T-helper 2 cell treated with Interferon-gamma antibody and Interleukin-4, amounts not matched to agents 5 μg/mL and 100 μg/mL, for 36 hours (primary cell): Measurements from ENCODE around the gene DDX50.
"Not testable (repeated sequence)": the region's sequence is repeated elsewhere in the genome, so short reads cannot be mapped to it uniquely, and the experiment has no call there.

Source experiments
- DNase-seq: peaks from one replicate; pipeline ENCODE4 v3.0.0; 2021; ENCODE audit warnings: low spot score
- H3K27ac Mint-ChIP-seq: one replicate; pipeline ENCODE4 v1.8.0; 2021; ENCODE audit warnings: mild to moderate bottlenecking, mixed read lengths
- H3K27me3 Mint-ChIP-seq: one replicate; pipeline ENCODE4 v1.8.0; 2021; ENCODE audit warnings: low read depth, mixed read lengths
- H3K36me3 Mint-ChIP-seq: one replicate; pipeline ENCODE4 v1.8.0; 2021; ENCODE audit warnings: low read depth, mixed read lengths
- H3K4me1 Mint-ChIP-seq: one replicate; pipeline ENCODE4 v1.8.0; 2021; ENCODE audit warnings: low read depth, mixed read lengths
- H3K4me3 Mint-ChIP-seq: one replicate; pipeline ENCODE4 v1.8.0; 2022; ENCODE audit warnings: mild to moderate bottlenecking, moderate library complexity, mixed read lengths
- H3K9me3 Mint-ChIP-seq: one replicate; pipeline ENCODE4 v1.8.0; 2021; ENCODE audit warnings: mixed read lengths

DDX50 gene

DNA sequence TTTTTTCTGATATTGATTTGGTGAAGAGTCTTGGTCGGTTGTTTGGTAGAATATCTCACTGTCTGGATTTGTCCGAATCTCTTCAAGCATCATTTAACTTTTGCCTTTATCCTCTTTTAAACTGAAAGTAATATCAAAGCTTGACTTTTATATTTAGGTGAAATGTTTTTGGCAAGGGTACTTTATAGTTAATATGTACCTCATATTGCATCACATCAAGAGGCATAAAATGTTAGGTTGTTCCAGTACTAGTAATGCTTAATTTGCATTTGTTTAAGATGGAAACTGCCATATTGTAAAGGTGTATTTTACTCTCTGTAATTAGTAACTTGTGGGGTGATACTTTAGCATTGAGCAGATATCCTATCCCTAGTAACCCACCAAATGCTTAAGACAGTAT, 37.8 kb downstream of the DDX50 start:
- Mint-ChIP-seq H3K9me3 (no peaks in the 10 kb centered on the region), H3K4me1 (peaks cover 12% of the 10 kb centered on the region), H3K27me3 (no peaks in the 10 kb centered on the region), H3K4me3 (no peak overlapping the region), H3K27ac (no peak overlapping the region), H3K36me3 (peaks cover 34% of the 10 kb centered on the region)
- no peak for DNase-seq

DNA sequence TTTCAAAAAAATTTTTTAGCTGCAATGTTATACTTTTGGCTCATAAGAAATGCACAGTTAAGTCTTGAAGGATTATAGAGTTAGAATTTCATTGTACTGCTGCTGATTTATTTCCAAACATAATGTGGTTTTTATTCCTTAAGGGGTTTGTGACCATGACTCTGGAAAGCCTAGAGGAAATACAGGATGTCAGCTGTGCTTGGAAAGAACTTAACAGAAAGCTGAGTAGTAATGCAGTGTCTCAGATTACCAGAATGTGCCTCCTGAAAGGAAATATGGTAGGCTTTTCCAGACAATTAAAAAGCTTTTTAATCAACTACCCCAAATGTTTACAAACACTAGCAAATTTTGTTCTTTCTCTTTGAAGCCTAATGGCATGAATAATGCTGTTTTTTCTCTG, 39.8 kb downstream of the DDX50 start:
- not testable (repeated sequence) for H3K4me3 Mint-ChIP-seq, H3K9me3 Mint-ChIP-seq, DNase-seq, H3K27me3 Mint-ChIP-seq, H3K4me1 Mint-ChIP-seq, H3K27ac Mint-ChIP-seq
- H3K36me3 Mint-ChIP-seq = peaks cover 32% of the 10 kb centered on the region

DNA sequence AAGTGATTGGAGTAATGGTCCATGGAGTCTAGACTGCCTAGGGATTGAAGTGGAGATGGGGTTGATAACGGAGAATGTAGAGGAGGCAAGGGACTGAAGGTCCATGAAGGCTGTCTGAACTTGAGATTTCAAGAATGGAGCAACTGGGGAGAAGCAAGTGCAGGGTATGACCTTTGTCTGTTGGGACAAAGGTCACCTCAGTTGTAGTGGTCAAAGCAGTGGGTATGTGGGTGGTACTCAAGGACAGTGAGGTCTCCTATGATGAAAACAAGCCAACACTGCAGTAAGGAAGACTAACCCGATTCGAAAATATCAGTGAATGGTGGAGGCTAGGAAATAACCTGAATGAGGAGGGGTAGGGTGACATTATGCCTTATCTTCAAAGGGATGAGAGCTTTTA, 49.5 kb downstream of the DDX50 start:
- Mint-ChIP-seq H3K4me3 (no peak overlapping the region), H3K36me3 (peaks cover 25% of the 10 kb centered on the region), H3K27me3 (no peaks in the 10 kb centered on the region), H3K4me1 (no peaks in the 10 kb centered on the region), H3K27ac (no peak overlapping the region), H3K9me3 (no peaks in the 10 kb centered on the region)
- no peak for DNase-seq

DNA sequence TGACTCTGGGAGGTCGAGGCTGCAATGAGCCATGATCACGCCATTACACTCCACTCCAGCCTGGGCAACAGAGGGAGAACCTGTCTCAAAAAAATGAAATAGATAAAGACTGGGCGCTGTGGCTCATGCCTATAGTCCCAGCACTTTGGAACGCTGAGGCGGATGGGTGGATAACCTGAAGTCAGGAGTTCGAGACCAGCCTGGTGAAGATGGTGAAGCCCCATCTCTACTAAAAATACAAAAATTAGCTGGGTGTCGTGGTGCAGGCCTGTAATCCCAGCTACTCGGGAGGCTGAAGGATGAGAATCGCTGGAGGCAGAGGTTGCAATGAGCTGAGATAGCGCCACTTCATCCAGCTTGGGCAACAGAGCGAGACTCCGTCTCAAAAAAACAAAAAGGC, 53.8 kb downstream of the DDX50 start:
- peak overlapping the region; percentile 65 for H3K4me3 Mint-ChIP-seq
- peaks cover 29% of the 10 kb centered on the region for H3K36me3 Mint-ChIP-seq
- H3K27me3 Mint-ChIP-seq = no peaks in the 10 kb centered on the region
- H3K9me3 Mint-ChIP-seq = no peaks in the 10 kb centered on the region
- no peak for DNase-seq
- H3K4me1 Mint-ChIP-seq = peaks cover 18% of the 10 kb centered on the region
- peak overlapping the region; percentile 72 for H3K27ac Mint-ChIP-seq

DNA sequence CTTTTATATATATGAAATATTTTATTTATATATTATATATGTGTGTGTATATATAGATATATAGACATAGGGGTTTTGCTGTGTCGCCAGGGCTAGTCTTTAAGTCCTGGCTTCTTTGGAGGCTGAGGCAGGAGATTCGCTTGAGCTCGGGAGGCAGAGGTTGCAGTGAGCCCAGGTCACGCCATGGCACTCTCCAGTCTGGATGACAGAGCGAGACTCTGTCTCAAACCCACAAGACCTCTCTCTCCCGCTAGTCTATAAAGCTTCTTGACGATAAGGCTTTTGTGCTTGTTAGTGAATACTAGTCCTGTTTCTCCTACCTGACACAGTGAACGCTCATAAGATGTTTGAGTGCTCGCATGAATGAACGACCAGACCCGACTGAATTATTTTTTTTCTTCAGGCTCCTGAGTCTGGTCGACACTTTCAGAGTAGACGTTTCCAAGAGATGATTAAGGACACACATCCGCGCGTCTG, 54.3 kb downstream of the DDX50 start:
- Mint-ChIP-seq H3K36me3 (peaks cover 31% of the 10 kb centered on the region), H3K4me3 (peak overlapping the region; percentile 96), H3K9me3 (no peaks in the 10 kb centered on the region), H3K4me1 (peaks cover 21% of the 10 kb centered on the region), H3K27ac (peak overlapping the region; percentile 99), H3K27me3 (no peaks in the 10 kb centered on the region)
- DNase-seq = no peak

DNA sequence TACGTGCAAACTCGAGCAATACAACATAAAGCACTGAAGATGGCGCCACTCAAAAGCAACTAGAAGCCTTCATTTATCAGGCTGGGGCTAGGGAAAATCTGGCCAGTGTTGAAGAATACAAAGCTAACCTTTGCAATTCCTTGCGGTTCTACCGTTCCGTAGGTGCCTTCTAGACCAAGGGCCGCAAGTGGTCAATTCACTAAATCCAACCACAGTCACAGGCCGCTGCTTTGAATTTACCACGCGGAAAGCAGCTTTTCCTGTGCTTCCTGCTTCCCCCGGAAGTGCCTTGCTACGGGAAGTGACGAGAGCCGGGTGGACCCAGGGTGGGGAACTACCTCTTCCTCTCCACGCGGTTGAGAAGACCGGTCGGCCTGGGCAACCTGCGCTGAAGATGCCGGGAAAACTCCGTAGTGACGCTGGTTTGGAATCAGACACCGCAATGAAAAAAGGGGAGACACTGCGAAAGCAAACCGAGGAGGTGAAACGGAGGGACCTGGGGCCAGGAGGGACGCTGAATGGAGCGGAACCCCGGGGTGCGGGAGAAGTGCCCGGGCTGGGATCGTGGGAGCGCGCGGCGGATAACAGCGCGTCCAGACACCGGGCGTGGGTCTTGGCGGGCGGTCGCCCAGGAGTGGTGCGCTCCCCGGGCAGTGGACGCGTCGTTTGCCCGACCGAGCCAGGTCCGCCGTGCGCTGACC, 54.9 kb downstream of the DDX50 start, which contains the start of gene DDX21:
TSS of gene DDX21 (plus strand) at position 339 of the 701 bp plus-strand sequence. CDS start at position 395, 56 bp downstream.
- peak within 1 kb of the TSS; percentile 96 for H3K4me3 Mint-ChIP-seq
- DNase-seq = peak; percentile 88
- H3K27ac Mint-ChIP-seq = peak within 1 kb of the TSS; percentile 99
- H3K36me3 Mint-ChIP-seq = peaks cover 35% of the 10 kb centered on the region
- no peaks in the 10 kb centered on the region for H3K27me3 Mint-ChIP-seq
- peaks cover 21% of the 10 kb centered on the region for H3K4me1 Mint-ChIP-seq
- no peaks in the 10 kb centered on the region for H3K9me3 Mint-ChIP-seq

DNA sequence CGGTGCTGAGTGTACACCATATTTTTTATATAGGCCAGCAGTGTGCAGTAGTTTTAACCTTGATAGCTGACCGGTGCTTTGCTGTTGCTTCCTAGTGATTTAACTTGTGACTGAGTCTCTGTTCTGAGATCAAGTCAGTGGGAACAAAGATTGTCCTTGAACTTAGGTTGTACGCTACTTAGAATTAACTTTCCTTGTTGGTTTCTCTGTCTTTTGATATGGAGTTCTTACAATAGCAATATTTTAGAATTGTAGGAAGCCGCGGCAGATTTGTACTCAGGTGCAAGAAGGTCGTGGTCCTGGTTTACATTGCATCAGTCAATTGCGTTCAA, 56.1 kb downstream of the DDX50 start:
- Mint-ChIP-seq H3K9me3 (no peaks in the 10 kb centered on the region), H3K36me3 (peaks cover 44% of the 10 kb centered on the region), H3K4me3 (peak overlapping the region; percentile 96), H3K4me1 (peaks cover 27% of the 10 kb centered on the region), H3K27ac (peak overlapping the region; percentile 99), H3K27me3 (no peaks in the 10 kb centered on the region)
- DNase-seq = no peak

DNA sequence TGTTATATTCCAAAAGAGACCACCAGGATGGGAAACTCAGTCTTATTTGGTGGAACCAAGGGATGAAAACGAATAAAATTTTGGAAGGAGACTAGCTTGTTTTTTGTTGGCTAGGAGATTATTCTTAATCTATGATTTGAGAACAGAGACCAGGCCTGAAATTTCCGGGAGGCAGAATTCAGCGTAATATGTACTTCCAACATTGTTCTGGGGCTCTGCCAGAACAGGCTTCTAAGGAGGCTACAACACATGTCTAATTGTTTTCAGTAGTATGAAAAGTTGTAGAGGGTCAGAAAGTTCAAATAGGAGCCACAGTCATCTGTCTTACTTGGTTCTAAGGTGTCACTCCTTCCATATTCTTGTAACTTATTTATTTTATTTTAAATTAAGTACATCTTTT, 56.5 kb downstream of the DDX50 start:
- no peaks in the 10 kb centered on the region for H3K9me3 Mint-ChIP-seq
- no peak for DNase-seq
- peak overlapping the region; percentile 96 for H3K4me3 Mint-ChIP-seq
- H3K36me3 Mint-ChIP-seq = peaks cover 46% of the 10 kb centered on the region
- no peaks in the 10 kb centered on the region for H3K27me3 Mint-ChIP-seq
- H3K27ac Mint-ChIP-seq = peak overlapping the region; percentile 99
- H3K4me1 Mint-ChIP-seq = peaks cover 27% of the 10 kb centered on the region

DNA sequence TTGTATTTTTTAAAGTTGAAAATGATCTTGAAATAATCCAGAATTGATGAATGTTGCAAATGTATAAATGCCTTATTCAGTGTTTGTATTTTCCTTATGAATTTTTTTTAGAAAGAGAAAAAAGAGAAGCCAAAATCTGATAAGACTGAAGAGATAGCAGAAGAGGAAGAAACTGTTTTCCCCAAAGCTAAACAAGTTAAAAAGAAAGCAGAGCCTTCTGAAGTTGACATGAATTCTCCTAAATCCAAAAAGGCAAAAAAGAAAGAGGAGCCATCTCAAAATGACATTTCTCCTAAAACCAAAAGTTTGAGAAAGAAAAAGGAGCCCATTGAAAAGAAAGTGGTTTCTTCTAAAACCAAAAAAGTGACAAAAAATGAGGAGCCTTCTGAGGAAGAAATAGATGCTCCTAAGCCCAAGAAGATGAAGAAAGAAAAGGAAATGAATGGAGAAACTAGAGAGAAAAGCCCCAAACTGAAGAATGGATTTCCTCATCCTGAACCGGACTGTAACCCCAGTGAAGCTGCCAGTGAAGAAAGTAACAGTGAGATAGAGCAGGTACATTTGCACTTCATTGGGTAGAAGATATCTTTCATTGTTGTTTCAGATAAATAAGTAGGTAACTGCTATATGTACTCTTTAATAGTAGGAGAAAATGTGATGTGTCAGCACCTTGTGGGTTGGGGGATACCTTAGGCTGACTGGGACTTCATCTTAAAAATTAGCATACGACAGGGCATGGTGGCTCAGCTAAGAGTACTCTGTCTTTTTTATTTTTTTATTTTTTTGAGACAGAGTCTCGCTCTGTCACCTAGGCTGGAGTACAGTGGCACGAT, 58.8 kb downstream of the DDX50 start:
- DNase-seq = no peak
- Mint-ChIP-seq H3K4me3 (peak overlapping the region; percentile 3), H3K4me1 (peaks cover 27% of the 10 kb centered on the region), H3K9me3 (no peaks in the 10 kb centered on the region), H3K27ac (peak overlapping the region; percentile 49), H3K27me3 (no peaks in the 10 kb centered on the region), H3K36me3 (peaks cover 54% of the 10 kb centered on the region)

DNA sequence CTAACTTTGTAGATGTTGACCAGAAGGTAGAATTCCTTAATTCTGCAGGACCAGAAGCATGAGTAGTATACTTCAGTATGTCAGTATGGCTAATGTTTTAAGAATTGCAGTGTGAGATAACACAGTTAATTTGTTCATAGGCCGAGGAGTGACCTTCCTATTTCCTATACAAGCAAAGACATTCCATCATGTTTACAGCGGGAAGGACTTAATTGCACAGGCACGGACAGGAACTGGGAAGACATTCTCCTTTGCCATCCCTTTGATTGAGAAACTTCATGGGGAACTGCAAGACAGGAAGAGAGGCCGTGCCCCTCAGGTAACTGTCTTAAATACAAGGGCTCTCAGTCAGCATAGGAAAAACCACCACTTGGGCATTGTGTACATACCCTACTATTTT, 62.0 kb downstream of the DDX50 start:
- Mint-ChIP-seq H3K4me1 (peaks cover 19% of the 10 kb centered on the region), H3K9me3 (no peaks in the 10 kb centered on the region), H3K36me3 (peaks cover 62% of the 10 kb centered on the region), H3K27me3 (no peaks in the 10 kb centered on the region), H3K27ac (no peak overlapping the region), H3K4me3 (no peak overlapping the region)
- no peak for DNase-seq

DNA sequence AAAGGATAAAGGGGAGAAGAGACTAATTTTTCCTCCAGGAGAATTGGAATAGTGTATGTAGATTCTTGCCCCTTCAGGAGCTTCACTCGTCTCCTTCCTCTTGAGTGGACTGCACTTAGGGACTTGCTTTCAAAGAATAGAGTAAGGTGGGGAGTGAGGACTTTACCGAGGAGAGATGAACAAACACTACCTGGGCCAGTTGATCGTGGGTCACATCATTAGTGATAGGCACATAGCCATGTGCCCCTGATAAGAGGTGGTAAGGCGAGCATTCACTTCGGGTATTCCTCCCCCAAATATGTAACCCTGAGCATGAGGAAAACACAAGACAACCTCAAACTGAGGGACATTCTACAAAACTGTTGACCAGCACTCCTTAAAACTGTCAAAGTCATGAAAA, 72.9 kb downstream of the DDX50 start:
- Mint-ChIP-seq H3K4me1 (peaks cover 14% of the 10 kb centered on the region), H3K27ac (no peak overlapping the region), H3K27me3 (no peaks in the 10 kb centered on the region), H3K9me3 (no peaks in the 10 kb centered on the region), H3K4me3 (no peak overlapping the region), H3K36me3 (peaks cover 66% of the 10 kb centered on the region)
- no peak for DNase-seq

DNA sequence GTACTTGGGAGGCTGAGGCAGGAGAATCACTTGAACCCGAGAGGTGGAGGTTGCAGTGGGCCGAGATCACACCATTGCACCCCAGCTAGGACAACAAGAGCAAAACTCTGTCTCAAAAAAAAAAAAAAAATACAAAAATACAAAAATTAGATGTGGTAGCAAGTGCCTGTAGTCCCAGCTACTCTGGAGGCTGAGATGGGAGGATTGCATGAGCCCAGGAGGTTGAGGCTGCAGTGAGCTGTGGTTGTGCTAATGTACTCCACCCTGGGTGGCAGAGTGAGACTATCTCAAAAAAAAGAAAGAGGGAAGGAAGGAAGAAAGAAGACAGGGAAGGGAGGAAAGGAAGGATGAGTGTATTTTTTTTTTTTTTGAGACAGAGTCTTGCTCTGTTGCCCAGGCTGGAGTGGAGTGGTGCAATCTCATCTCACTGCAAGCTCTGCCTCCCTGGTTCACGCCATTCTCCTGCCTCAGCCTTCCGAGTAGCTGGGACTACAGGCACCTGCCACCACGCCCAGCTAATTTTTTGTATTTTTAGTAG, 74.9 kb downstream of the DDX50 start:
- not testable (repeated sequence) for H3K4me1 Mint-ChIP-seq, H3K4me3 Mint-ChIP-seq, H3K27ac Mint-ChIP-seq, H3K27me3 Mint-ChIP-seq, H3K9me3 Mint-ChIP-seq, DNase-seq
- H3K36me3 Mint-ChIP-seq = peaks cover 69% of the 10 kb centered on the region

DNA sequence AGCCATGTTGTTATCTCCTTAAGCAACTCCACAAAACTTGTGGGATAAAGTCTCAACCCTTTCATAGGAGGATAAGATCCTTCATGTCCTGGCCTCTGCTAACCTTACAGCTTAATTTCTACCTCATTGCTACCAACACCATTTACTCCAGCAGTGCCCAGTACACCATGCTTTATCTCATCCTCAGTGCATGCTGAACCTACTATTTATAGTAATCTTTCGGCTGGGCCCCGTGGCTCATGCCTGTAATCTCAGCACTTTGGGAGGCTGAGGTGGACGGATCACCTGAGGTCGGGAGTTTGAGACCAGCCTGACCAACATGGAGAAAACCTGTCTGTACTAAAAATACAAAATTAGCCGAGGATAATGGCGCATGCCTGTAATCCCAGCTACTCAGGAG, 78.6 kb downstream of the DDX50 start:
- H3K27ac Mint-ChIP-seq = peak overlapping the region; percentile 10
- not testable (repeated sequence) for H3K27me3 Mint-ChIP-seq, DNase-seq, H3K4me1 Mint-ChIP-seq, H3K9me3 Mint-ChIP-seq, H3K4me3 Mint-ChIP-seq
- peaks cover 61% of the 10 kb centered on the region for H3K36me3 Mint-ChIP-seq

DNA sequence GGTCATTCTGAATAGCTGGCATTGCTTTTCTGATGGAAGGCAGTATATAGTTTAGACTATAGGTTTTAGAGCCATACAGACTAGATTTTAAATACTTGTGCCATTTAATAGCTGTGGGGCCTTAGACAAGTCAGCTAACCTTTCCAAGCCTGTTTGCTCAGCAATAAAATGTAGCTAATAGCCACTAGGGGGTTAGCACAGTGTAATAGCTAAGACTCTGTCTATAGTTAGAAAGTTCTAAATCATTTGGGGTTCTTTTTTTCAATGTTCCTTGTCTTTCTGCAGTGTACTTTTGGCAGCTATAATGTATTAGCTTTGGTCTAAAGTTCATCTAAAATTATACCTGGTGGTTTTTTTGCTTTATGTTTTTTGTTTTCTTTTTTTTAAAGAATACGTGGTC, 80.0 kb downstream of the DDX50 start:
- H3K36me3 Mint-ChIP-seq = peaks cover 58% of the 10 kb centered on the region

More for the DNA sequence above, 80.0 kb downstream of the DDX50 start:
- H3K27me3 Mint-ChIP-seq = no peaks in the 10 kb centered on the region
- no peak for DNase-seq
- H3K4me1 Mint-ChIP-seq = peaks cover 4% of the 10 kb centered on the region
- H3K9me3 Mint-ChIP-seq = no peaks in the 10 kb centered on the region
- H3K4me3 Mint-ChIP-seq = no peak overlapping the region
- H3K27ac Mint-ChIP-seq = no peak overlapping the region
